Endothelial cell of umbilical vein (primary cell): ENCODE data around the gene MYO9B. TPM values are rescaled to one million over a fixed set of nuclear protein-coding genes. Genes with fewer than 3 reads are reported as not detected.

Experiments used
- BruUV-seq: library from RNA; stranded (reverse); fragments of 400-500 nt; replicated peaks from 2 replicates; lab custom pipeline; 2021; lab: Mats Ljungman, UMichigan
- CTCF ChIA-PET: fragments of 300-600, 350-600 bp; sonication (Branson Sonifier 250); formaldehyde crosslinking; loops from one replicate; lab custom pipeline; 2021; ENCODE audit warnings: antibody characterized with exemption, inconsistent platforms; lab: Charles Lee
- POLR2A ChIA-PET: fragments of 300-600, 350-600 bp; sonication (Branson Sonifier 250); formaldehyde crosslinking; loops from one replicate; lab custom pipeline; 2021; ENCODE audit warnings: antibody characterized with exemption, inconsistent platforms; lab: Charles Lee
- DNase-seq: peaks from one replicate; pipeline ENCODE4 v3.0.0-alpha.2; 2011; ENCODE audit warnings: low read depth, low spot score
- FAIRE-seq: peaks from 2 replicates; lab custom pipeline; 2011; peaks lifted over from hg19 to GRCh38; lab: Jason Lieb, UNC
- H2AFZ ChIP-seq: 2 replicates; pipeline ENCODE4 v1.6.0; 2012; ENCODE audit warnings: low read depth, low read length, control low read depth, inconsistent platforms
- H3K27ac ChIP-seq: 2 replicates; pipeline ENCODE4 v1.5.1; 2011; ENCODE audit warnings: low read depth, mild to moderate bottlenecking, control low read depth, low read length, moderate library complexity; ENCODE audit not compliant: insufficient read depth
- H3K27me3 ChIP-seq, 2 experiments: 2 replicates each; pipeline versions ENCODE4 v1.6.0 to v1.6.1; 2011; ENCODE audit warnings: low read length in 2 of 2, mixed read lengths in 1 of 2; ENCODE audit not compliant: control insufficient read depth in 2 of 2, insufficient read depth in 2 of 2
- H3K36me3 ChIP-seq, 2 experiments: 2 replicates in 1 of 2; 3 replicates in 1 of 2; pipeline ENCODE4 v1.5.1; 2011; ENCODE audit warnings: low read length in 2 of 2, mild to moderate bottlenecking in 1 of 2, moderate library complexity in 1 of 2; ENCODE audit not compliant: control insufficient read depth in 2 of 2, insufficient read depth in 2 of 2; ENCODE audit errors: extremely low read depth in 1 of 2
- H3K4me1 ChIP-seq: 3 replicates; pipeline ENCODE4 v1.5.1; 2011; ENCODE audit warnings: mild to moderate bottlenecking, low read length; ENCODE audit not compliant: control insufficient read depth, insufficient read depth; ENCODE audit errors: extremely low read depth
- H3K4me2 ChIP-seq: 2 replicates; pipeline ENCODE4 v1.6.1; 2011; ENCODE audit warnings: low read length, control low read depth, mixed read lengths; ENCODE audit not compliant: insufficient read depth
- H3K4me3 ChIP-seq, 3 experiments: fragments of 200-600 bp in 1 of 3; sonication (generic), shearing (Covaris generic) in 1 of 3; replicated peaks in 1 of 3; 2 replicates each; pipeline ENCODE4 v1.5.1; 2011 to 2016; ENCODE audit warnings: control low read depth in 3 of 3, low read length in 3 of 3, mild to moderate bottlenecking in 2 of 3, inconsistent platforms in 1 of 3, low read depth in 1 of 3, moderate library complexity in 1 of 3; ENCODE audit not compliant: insufficient read depth in 1 of 3
- H3K79me2 ChIP-seq: 2 replicates; pipeline ENCODE4 v1.6.0; 2012; ENCODE audit warnings: low read length, inconsistent platforms; ENCODE audit not compliant: control insufficient read depth, insufficient read depth
- H3K9ac ChIP-seq: replicated peaks from 2 replicates; pipeline ENCODE3; 2011; ENCODE audit warnings: low read length, control low read depth; ENCODE audit not compliant: insufficient read depth; ENCODE audit errors: extremely low read depth
- H3K9me1 ChIP-seq: replicated peaks from 3 replicates; pipeline ENCODE4 v1.6.0; 2011; ENCODE audit warnings: mild to moderate bottlenecking, low read length; ENCODE audit not compliant: control insufficient read depth, insufficient read depth; ENCODE audit errors: extremely low read depth
- H3K9me3 ChIP-seq: replicated peaks from 2 replicates; pipeline ENCODE4 v1.5.1; 2012; ENCODE audit warnings: low read length, inconsistent platforms; ENCODE audit not compliant: control insufficient read depth, insufficient read depth
- H4K20me1 ChIP-seq: replicated peaks from 2 replicates; pipeline ENCODE3; 2011; ENCODE audit warnings: mild to moderate bottlenecking, low read length; ENCODE audit not compliant: control insufficient read depth, insufficient read depth; ENCODE audit errors: extremely low read depth
- CTCF ChIP-seq, 2 donors: IDR thresholded peaks; 1 replicate in 1 of 2; 2 replicates in 1 of 2; pipeline ENCODE4 v1.5.1; 2011; ENCODE audit warnings: low read length in 2 of 2, mild to moderate bottlenecking in 2 of 2, moderate library complexity in 2 of 2, control low read depth in 1 of 2, inconsistent platforms in 1 of 2, low read depth in 1 of 2; ENCODE audit not compliant: insufficient read depth in 1 of 2; ENCODE audit errors: extremely low read depth in 1 of 2
- EZH2 ChIP-seq: IDR thresholded peaks from 2 replicates; pipeline ENCODE4 v1.6.1; 2012; ENCODE audit warnings: borderline replicate concordance, low read depth, mild to moderate bottlenecking, moderate library complexity, low read length, inconsistent platforms; ENCODE audit not compliant: severe bottlenecking
- FOS ChIP-seq: IDR thresholded peaks from 2 replicates; pipeline ENCODE4 v1.6.1; 2011; ENCODE audit warnings: mild to moderate bottlenecking, low read length, moderate library complexity, borderline replicate concordance; ENCODE audit not compliant: insufficient read depth
- GATA2 ChIP-seq: IDR thresholded peaks from 2 replicates; pipeline ENCODE4 v1.7.0; 2011; ENCODE audit warnings: low read depth, mild to moderate bottlenecking, moderate library complexity, mixed read lengths, low read length; ENCODE audit not compliant: insufficient read length, insufficient read depth
- JUN ChIP-seq: IDR thresholded peaks from 2 replicates; pipeline ENCODE4 v1.6.1; 2011; ENCODE audit warnings: borderline replicate concordance, low read depth; ENCODE audit not compliant: insufficient read length, insufficient read depth
- MAX ChIP-seq: IDR thresholded peaks from 2 replicates; pipeline ENCODE4 v1.6.1; 2011; ENCODE audit not compliant: insufficient read depth, insufficient read length
- MYC ChIP-seq: IDR thresholded peaks from one replicate; pipeline ENCODE4 v1.6.1; 2011; ENCODE audit warnings: mild to moderate bottlenecking, low read depth, low read length
- POLR2A ChIP-seq: IDR thresholded peaks from 2 replicates; pipeline ENCODE4 v1.6.1; 2012; ENCODE audit warnings: low read depth, mild to moderate bottlenecking, control low read depth, low read length
- POLR2AphosphoS5 ChIP-seq: IDR thresholded peaks from 2 replicates; pipeline ENCODE4 v1.6.1; 2012; ENCODE audit warnings: low read depth, mild to moderate bottlenecking, control low read depth, low read length, moderate library complexity; ENCODE audit not compliant: insufficient read depth
- dilution Hi-C: fragments of 300-500 bp; cut with MboI; formaldehyde crosslinking; loops from one replicate; pipeline ENCODE4 v1.15.0; 2019; ENCODE audit warnings: low sequenced_read_pairs; ENCODE audit not compliant: extremely low pct_ligation_motif_present
- intact Hi-C: fragments of 100-400 bp; cut with micrococcal nuclease; formaldehyde crosslinking; loops from one replicate; pipeline ENCODE4 v1.10.0; 2022
- polyA plus RNA-seq, 4 experiments: library from polyadenylated mRNA; depleted of rRNA in 3 of 4; stranded (reverse) in 3 of 4; unstranded in 1 of 4; fragments of >200 nt; gene quantifications; 2 replicates each; pipeline versions ENCODE4 v1.2.1 to v1.2.3, GENCODE V29; 2011 to 2012; ENCODE audit warnings: missing spikeins in 1 of 4
- total RNA-seq: library from RNA; stranded (reverse); gene quantifications from 2 replicates; pipeline ENCODE4 v1.2.3, GENCODE V29; 2021

MYO9B gene
- total and polyA plus RNA-seq, 2 donors (not counting 3 experiments of a cell fraction or from before 2014, with no cell fraction given): 64.4 to 119 TPM

DNA sequence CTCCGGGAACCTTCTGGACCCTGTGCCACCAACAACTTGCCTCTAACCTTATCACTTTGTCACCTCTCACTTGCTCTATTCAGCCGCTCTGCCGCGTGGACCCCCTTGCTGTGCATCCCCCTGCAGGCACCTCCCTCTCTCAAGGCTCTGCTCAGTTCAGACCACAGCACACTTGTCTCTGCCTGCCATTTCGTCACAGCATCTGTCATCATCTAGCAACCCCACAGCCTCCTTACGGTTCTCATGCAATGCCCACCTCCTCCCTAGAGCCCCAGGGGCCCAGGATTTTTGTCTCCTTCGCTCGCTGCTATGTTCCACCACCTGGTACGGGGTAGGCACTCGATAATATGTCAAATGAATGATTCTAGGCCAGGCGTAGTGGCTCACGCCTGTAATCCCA lies 5.2 kb upstream of the MYO9B start:
- Histone ChIP-seq H2AFZ (no peak overlapping the region), H3K9me1 (no peaks in the 10 kb centered on the region), H3K27ac (no peak overlapping the region), H4K20me1 (no peaks in the 10 kb centered on the region), H3K4me3 (no peak overlapping the region), H3K36me3 (no peaks in the 10 kb centered on the region), H3K79me2 (peaks cover 41% of the 10 kb centered on the region), H3K9ac (no peak overlapping the region), H3K9me3 (no peaks in the 10 kb centered on the region), H3K4me2 (no peak overlapping the region), H3K27me3 (no peaks in the 10 kb centered on the region), H3K4me1 (peaks cover 14% of the 10 kb centered on the region)
- intact Hi-C loops: no loop called here
- DNase-seq (no peak), FAIRE-seq (no peak)
- TF ChIP-seq CTCF (IDR thresholded peaks at IDR 0.05; ENCODE audit: extremely low read depth in 1 of 2, insufficient read depth in 1 of 2, low read depth in 1 of 2, low read length in 2 of 2): no peak
- no peak for TF ChIP-seq JUN
- TF ChIP-seq MAX: no peak
- no peak for TF ChIP-seq FOS
- TF ChIP-seq POLR2AphosphoS5: no peak
- TF ChIP-seq EZH2: no peak
- TF ChIP-seq POLR2A: no peak
- no peak for TF ChIP-seq MYC
- TF ChIP-seq GATA2: no peak
- CTCF ChIA-PET: no interaction called here
- POLR2A ChIA-PET: no interaction called here
- dilution Hi-C loops: no loop called here
- BruUV-seq: no TSS peak
